BJ (cell line): ENCODE data around the gene TMEM86B. TPM values are rescaled to one million over a fixed set of nuclear protein-coding genes. Genes with fewer than 3 reads are reported as not detected.
A peak's percentile ranks its signal among the peaks of the same experiment; 100 is the strongest.

Source experiments
- CTCF ChIA-PET: fragments of 350-600 bp; formaldehyde crosslinking; extraction: SDS; loops from one replicate; lab custom pipeline; 2021; ENCODE audit warnings: antibody characterized with exemption, inconsistent platforms; lab: Yijun Ruan, JAX
- POLR2A ChIA-PET: fragments of 300-600 bp; sonication (Branson Sonifier 250); formaldehyde crosslinking; extraction: SDS; loops from one replicate; lab custom pipeline; 2021; ENCODE audit warnings: antibody characterized with exemption; lab: Charles Lee
- DNase-seq: peaks from one replicate; pipeline ENCODE4 v3.0.0-alpha.2; 2011; ENCODE audit warnings: low read depth
- H3K27me3 ChIP-seq: 2 replicates; pipeline ENCODE4 v1.6.0; 2011; ENCODE audit warnings: low read length; ENCODE audit not compliant: control insufficient read depth, insufficient read depth
- H3K36me3 ChIP-seq: 2 replicates; pipeline ENCODE4 v1.5.1; 2011; ENCODE audit warnings: low read length; ENCODE audit not compliant: control insufficient read depth, insufficient read depth
- H3K4me3 ChIP-seq: 2 replicates; pipeline ENCODE4 v1.5.1; 2011; ENCODE audit warnings: low read depth, mild to moderate bottlenecking, control low read depth, low read length
- CTCF ChIP-seq: IDR thresholded peaks from 2 replicates; pipeline ENCODE4 v1.5.1; 2011; ENCODE audit warnings: low read depth, mild to moderate bottlenecking, control low read depth, inconsistent platforms, low read length, moderate library complexity; ENCODE audit not compliant: insufficient read depth
- polyA plus RNA-seq: library from polyadenylated mRNA; depleted of rRNA; stranded (reverse); fragments of >200 nt; gene quantifications from 2 replicates; pipeline ENCODE4 v1.2.3, GENCODE V29; 2011

The TMEM86B gene
- polyA plus RNA-seq, 1 experiment, result 1.5 TPM

GRCh38 chr19:55193481-55193880, 35.1 kb downstream of the TMEM86B start:
- Histone ChIP-seq H3K4me3 (no peak overlapping the region), H3K36me3 (no peaks in the 10 kb centered on the region), H3K27me3 (no peaks in the 10 kb centered on the region)
- no peak for DNase-seq
- ChIA-PET POLR2A (no interaction called here), CTCF (interaction anchor here (0.6 kb wide), 1 partner anchor 10 kb away, joined by 3 read pairs; no protein-coding TSS in a partner anchor)
- no peak for TF ChIP-seq CTCF

- ChIA-PET CTCF (interaction anchor here (0.5 to 1.3 kb wide), 2 partner anchors 27 to 262 kb away, joined by 3 to 4 read pairs; no protein-coding TSS in a partner anchor), POLR2A (interaction anchor here (0.6 kb wide), 1 partner anchor 360 kb away, joined by 3 read pairs; no protein-coding TSS in a partner anchor)
Observed at GRCh38 chr19:55189403-55189835, 39.1 kb downstream of the TMEM86B start.

GRCh38 chr19:55188625-55189024, 39.9 kb downstream of the TMEM86B start:
- DNase-seq, result no peak
- H3K36me3 ChIP-seq, result no peaks in the 10 kb centered on the region
- POLR2A ChIA-PET, result no interaction called here
- CTCF ChIA-PET, result no interaction called here
- no peaks in the 10 kb centered on the region; the same call in 1 of the 2 replicates for H3K27me3 ChIP-seq
- no peak for TF ChIP-seq CTCF
- H3K4me3 ChIP-seq, result no peak overlapping the region

More at GRCh38 chr19:55189403-55189835, 39.1 kb downstream of the TMEM86B start:
- Histone ChIP-seq H3K27me3 (no peaks in the 10 kb centered on the region; the same call in 1 of the 2 replicates), H3K36me3 (no peaks in the 10 kb centered on the region), H3K4me3 (no peak overlapping the region)
- DNase-seq, result peak; percentile 83
- TF ChIP-seq CTCF, result no peak

GRCh38 chr19:55186080-55186479, 42.5 kb downstream of the TMEM86B start:
- no peak for DNase-seq
- Histone ChIP-seq H3K27me3 (peaks cover 1% of the 10 kb centered on the region; the same call in 1 of the 2 replicates), H3K4me3 (no peak overlapping the region), H3K36me3 (no peaks in the 10 kb centered on the region)
- POLR2A ChIA-PET, result no interaction called here
- CTCF ChIA-PET, result no interaction called here
- no peak for TF ChIP-seq CTCF

GRCh38 chr19:55181740-55182139, 46.8 kb downstream of the TMEM86B start:
- POLR2A ChIA-PET, result no interaction called here
- peaks cover 3% of the 10 kb centered on the region; the same call in 1 of the 2 replicates for H3K27me3 ChIP-seq
- CTCF ChIA-PET, result no interaction called here
- H3K4me3 ChIP-seq, result no peak overlapping the region
- no peak for TF ChIP-seq CTCF
- no peak for DNase-seq
- H3K36me3 ChIP-seq, result no peaks in the 10 kb centered on the region
